ENCODE data around the gene NUTM1. TPM values are rescaled to one million over a fixed set of nuclear protein-coding genes. Genes with fewer than 3 reads are reported as not detected.
A peak's percentile ranks its signal among the peaks of the same experiment; 100 is the strongest.

The NUTM1 gene
- total RNA-seq, 3 donors from 2014 or later = not detected

- no peaks in the 10 kb centered on the region for H3K27me3 ChIP-seq
These were observed 6.0 kb upstream of the NUTM1 start for GRCh38 chr15:34336991-34337556.

GRCh38 chr15:34337557-34338306, 5.4 kb upstream of the NUTM1 start, which contains the start of gene SLC12A6:
SLC12A6 (minus strand) TSS chr15:34337781; CDS start chr15:34336680, 1,101 bp downstream.
- Histone ChIP-seq H3K27ac (peak within 1 kb of the TSS; percentile 86 to 87), H3K27me3 (no peaks in the 10 kb centered on the region), H3K9me3 (no peaks in the 10 kb centered on the region), H3K36me3 (no peaks in the 10 kb centered on the region), H3K4me3 (peak within 1 kb of the TSS; percentile 91 to 94 (median 94)), H3K4me1 (no peaks in the 10 kb centered on the region)
- peak; percentile 69 to 80 for DNase-seq (ENCODE audit: low spot score in 2 of 2)
- TF ChIP-seq POLR2AphosphoS5 (IDR thresholded peaks at IDR 0.05) (peak in 1 of 3 donors; percentile 12), CTCF (IDR thresholded peaks at IDR 0.05) (no peak)
- intact Hi-C loops (cut with DNase I; ENCODE audit: low total_unique reads) = loop anchor here (10.0 kb wide), 1 partner anchor 1417 kb away; no protein-coding TSS in a partner anchor

More at GRCh38 chr15:34336991-34337556, 6.0 kb upstream of the NUTM1 start:
- TF ChIP-seq POLR2AphosphoS5 (IDR thresholded peaks at IDR 0.05) (no peak), POLR2A (IDR thresholded peaks at IDR 0.05) (no peak), CTCF (IDR thresholded peaks at IDR 0.05) (no peak)
- Histone ChIP-seq H3K4me1 (no peaks in the 10 kb centered on the region), H3K9me3 (no peaks in the 10 kb centered on the region), H3K36me3 (no peaks in the 10 kb centered on the region), H3K27ac (peak overlapping the region; percentile 86 to 87), H3K4me3 (peak overlapping the region; percentile 91 to 94 (median 94))
- DNase-seq (ENCODE audit: low spot score in 2 of 2) = no peak
- intact Hi-C loops (cut with DNase I; ENCODE audit: low total_unique reads) = loop anchor here (10.0 kb wide), 1 partner anchor 1418 kb away; no protein-coding TSS in a partner anchor

GRCh38 chr15:34338347-34338746, 4.8 kb upstream of the NUTM1 start:
- Histone ChIP-seq H3K36me3 (no peaks in the 10 kb centered on the region), H3K9me3 (no peaks in the 10 kb centered on the region), H3K4me3 (peak overlapping the region; percentile 91 to 94 (median 94)), H3K27me3 (no peaks in the 10 kb centered on the region), H3K4me1 (no peaks in the 10 kb centered on the region), H3K27ac (peak overlapping the region; percentile 86 to 87)
- no peak for TF ChIP-seq POLR2A (IDR thresholded peaks at IDR 0.05)
- no peak for TF ChIP-seq POLR2AphosphoS5 (IDR thresholded peaks at IDR 0.05)
- no peak for TF ChIP-seq CTCF (IDR thresholded peaks at IDR 0.05)
- no peak for DNase-seq (ENCODE audit: low spot score in 2 of 2)
- intact Hi-C loops (cut with DNase I; ENCODE audit: low total_unique reads) = loop anchor here (10.0 kb wide), 1 partner anchor 1416 kb away; no protein-coding TSS in a partner anchor

GRCh38 chr15:34339946-34340345, 3.2 kb upstream of the NUTM1 start:
- intact Hi-C loops (cut with DNase I; ENCODE audit: low total_unique reads) = loop anchor here (10.0 kb wide), 1 partner anchor 1415 kb away; no protein-coding TSS in a partner anchor
- Histone ChIP-seq H3K9me3 (no peaks in the 10 kb centered on the region), H3K4me3 (no peak overlapping the region), H3K27me3 (no peaks in the 10 kb centered on the region), H3K27ac (no peak overlapping the region), H3K36me3 (no peaks in the 10 kb centered on the region), H3K4me1 (no peaks in the 10 kb centered on the region)
- no peak for DNase-seq (ENCODE audit: low spot score in 2 of 2)
- TF ChIP-seq CTCF (IDR thresholded peaks at IDR 0.05) = no peak
- TF ChIP-seq POLR2A (IDR thresholded peaks at IDR 0.05) = no peak
- TF ChIP-seq POLR2AphosphoS5 (IDR thresholded peaks at IDR 0.05) = no peak
